NCI-H1694 treated with DMSO at 0.1 percent for 48 hours (cell line): ENCODE data around the gene ITGA6.
A peak's percentile ranks its signal among the peaks of the same experiment; 100 is the strongest.
"Not testable (repeated sequence)": the region's sequence is repeated elsewhere in the genome, so short reads cannot be mapped to it uniquely, and the experiment has no call there.

ENCODE experiments used
- DNase-seq: peaks from one replicate; lab custom pipeline; 2025; lab: John Stamatoyannopoulos, UW

The ITGA6 gene

GRCh38 chr2:172518995-172519394 is 91.6 kb downstream of the ITGA6 start:
- no peak for DNase-seq

DNA sequence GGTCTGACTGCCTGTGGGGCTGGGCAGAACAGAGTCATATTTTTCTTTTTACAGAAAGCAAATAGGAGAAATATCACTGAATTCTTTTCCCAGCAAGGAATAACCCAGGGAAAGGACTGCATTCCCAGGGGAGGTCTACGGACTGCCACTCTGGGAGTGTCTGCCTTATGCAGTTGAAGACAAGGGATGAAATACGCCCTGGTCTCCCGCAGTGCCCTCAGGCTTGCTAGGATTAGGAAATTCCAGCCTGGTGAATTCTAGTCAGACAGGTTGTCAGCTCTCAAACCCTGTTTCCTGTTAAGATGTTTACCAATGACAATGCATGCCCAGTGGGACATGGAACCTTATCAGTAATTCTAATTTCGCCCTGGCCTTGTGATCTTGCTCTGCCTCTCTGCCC is 98.2 kb downstream of the ITGA6 start:
- no peak for DNase-seq

GRCh38 chr2:172531309-172531708 is 103.9 kb downstream of the ITGA6 start:
- no peak for DNase-seq

DNA sequence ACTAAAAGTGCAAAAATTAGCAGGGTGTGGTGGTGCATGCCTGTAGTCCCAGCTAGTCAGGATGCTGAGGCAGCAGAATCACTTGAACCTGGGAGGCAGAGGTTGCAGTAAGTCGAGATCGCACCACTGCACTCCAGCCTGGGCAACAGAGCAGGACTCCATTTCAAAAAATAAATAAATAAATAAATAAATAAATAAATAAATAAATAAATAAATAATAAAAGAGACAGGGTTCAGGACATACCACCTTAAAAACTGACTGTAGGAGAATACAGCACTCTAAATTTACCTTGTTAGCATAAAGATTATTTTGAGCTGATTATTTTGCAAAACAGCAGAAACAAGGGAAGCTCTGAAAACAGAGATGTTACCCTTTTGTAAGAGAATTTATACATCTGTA is 105.1 kb downstream of the ITGA6 start:
- DNase-seq: not testable (repeated sequence)

GRCh38 chr2:172533687-172534086 is 106.3 kb downstream of the ITGA6 start:
- no peak for DNase-seq

DNA sequence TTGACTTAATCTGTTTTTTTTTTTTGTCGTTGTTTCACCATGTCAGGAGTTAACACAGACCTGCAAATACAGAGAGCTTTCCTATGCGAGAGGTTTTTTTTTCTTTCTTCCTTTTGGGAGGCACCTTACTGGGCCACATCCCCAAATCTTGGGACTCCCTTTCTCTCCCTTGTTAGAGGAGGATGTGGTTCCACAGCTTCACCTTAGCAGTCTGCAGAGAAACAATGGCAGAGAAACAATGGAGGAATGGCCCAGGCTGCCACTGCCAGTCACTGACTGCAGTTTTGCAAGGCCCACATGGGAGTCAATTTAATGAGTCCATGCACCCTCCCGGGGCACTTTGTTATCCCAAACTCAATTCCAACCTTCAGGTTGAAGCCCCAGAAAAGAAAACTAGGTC is 107.7 kb downstream of the ITGA6 start:
- DNase-seq: no peak

- DNase-seq: not testable (repeated sequence)
These were observed 110.5 kb downstream of the ITGA6 start for GRCh38 chr2:172537851-172538250.

GRCh38 chr2:172539767-172540166 is 112.4 kb downstream of the ITGA6 start:
- DNase-seq: no peak

DNA sequence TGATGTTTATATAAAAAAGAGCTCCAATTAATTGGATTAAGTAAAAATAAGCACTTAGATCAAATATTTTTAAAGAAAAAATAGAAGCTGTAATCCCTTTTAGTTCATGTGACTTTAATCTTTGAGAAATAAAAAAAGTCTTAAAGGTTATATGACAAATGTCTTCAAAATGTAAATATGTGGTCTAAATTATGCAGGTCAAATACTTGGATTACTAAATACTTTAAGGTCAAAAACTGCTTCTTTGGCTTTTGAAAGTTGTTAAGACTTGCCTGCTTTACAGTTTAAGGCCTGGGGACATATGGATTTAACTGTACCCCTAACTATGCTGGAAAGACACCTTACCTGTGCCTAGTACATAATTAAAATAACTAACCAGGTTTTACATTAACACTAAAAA is 113.0 kb downstream of the ITGA6 start:
- DNase-seq: no peak

DNA sequence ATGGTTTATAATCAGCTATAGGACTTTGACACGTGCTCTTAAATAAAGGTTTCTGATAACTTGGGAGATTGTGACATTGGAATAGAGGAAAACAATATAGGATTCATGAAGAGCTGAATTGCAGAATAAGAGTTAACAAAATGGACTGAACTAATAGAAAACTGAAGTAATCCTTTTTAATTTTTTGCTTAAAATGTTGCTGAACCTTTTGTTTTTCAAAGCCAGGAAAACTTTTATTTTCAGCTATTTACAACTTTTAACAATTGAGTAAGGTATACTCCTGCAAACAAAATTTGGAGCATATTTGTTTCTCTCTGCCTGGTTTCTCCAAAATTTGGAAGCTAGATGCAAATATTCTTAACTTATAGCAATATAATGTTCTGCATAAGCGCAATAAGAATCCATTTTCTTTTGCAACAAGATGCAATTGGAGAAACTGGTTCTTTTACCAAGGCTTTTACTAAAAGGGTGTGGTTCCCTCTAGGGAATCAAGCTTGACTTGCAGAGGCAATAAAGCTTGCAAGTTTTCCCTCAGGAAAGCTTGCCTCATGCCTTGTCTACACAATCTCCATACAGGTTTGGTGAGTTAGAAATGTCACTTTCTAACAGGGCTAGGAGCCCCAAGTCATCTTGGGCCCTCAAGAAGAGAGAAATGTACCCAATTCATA is 118.2 kb downstream of the ITGA6 start:
- DNase-seq: no peak

GRCh38 chr2:172549131-172549530 is 121.7 kb downstream of the ITGA6 start:
- no peak for DNase-seq

DNA sequence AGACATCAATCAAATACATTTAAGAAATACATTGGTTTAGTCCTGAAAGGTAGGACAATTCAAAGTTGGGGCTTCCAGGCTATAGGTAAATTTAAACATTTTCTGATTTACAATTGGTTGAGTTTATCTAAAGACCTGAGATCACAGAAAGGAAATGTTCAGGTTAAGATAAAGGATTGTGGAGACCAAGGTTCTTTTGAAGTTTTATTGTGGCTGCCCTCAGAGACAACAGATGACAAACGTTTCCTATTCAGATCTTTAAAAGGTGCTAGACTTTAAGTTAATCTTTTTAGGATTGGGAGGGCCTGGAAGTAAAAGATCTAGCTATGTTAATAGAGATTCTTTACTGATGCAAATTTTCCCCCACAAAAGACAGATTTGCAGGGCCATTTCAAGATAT is 122.4 kb downstream of the ITGA6 start:
- DNase-seq: not testable (repeated sequence)

- DNase-seq: no peak
These were observed 123.0 kb downstream of the ITGA6 start for GRCh38 chr2:172550419-172550818.

GRCh38 chr2:172551271-172551670 is 123.9 kb downstream of the ITGA6 start:
- DNase-seq: no peak

- DNase-seq: no peak
These were observed 125.3 kb downstream of the ITGA6 start for GRCh38 chr2:172552547-172553291.

- no peak for DNase-seq
These were observed 127.2 kb downstream of the ITGA6 start for GRCh38 chr2:172554352-172555271.

DNA sequence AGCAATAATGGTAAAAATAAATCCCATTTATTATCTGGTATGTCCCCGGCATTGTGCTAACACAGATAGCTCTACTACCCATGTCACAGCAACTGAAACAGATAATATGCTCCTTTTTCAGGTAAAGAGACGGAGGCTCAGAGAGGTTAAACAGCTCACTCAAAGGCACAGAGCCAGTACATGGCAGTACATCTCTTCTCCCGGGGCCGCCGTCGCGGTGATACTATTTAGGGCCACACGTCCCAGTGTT is 127.8 kb downstream of the ITGA6 start:
- peak; percentile 63 for DNase-seq
